HG03139 (cell line): ENCODE data around the gene BNIP3.
"Not testable (repeated sequence)": the region's sequence is repeated elsewhere in the genome, so short reads cannot be mapped to it uniquely, and the experiment has no call there.

Source experiments
- ATAC-seq: cut with Tn5 transposase; IDR thresholded peaks from one replicate; pipeline ENCODE4 v1.9.1; 2021; ENCODE audit not compliant: unreplicated experiment

BNIP3 gene

GRCh38 chr10:131955591-131956340, 26.0 kb downstream of the BNIP3 start:
- no peak for ATAC-seq

GRCh38 chr10:131954356-131954965, 27.3 kb downstream of the BNIP3 start:
- ATAC-seq, result no peak

- not testable (repeated sequence) for ATAC-seq
These were observed 31.8 kb downstream of the BNIP3 start for GRCh38 chr10:131949908-131950307.

GRCh38 chr10:131949041-131949862, 32.5 kb downstream of the BNIP3 start:
- ATAC-seq, result no peak

- ATAC-seq, result no peak
These were observed 33.2 kb downstream of the BNIP3 start for GRCh38 chr10:131948501-131948900.

- no peak for ATAC-seq
These were observed 33.9 kb downstream of the BNIP3 start for GRCh38 chr10:131947631-131948347.

GRCh38 chr10:131946880-131947279, 34.8 kb downstream of the BNIP3 start:
- ATAC-seq, result no peak

GRCh38 chr10:131946321-131946751, 35.4 kb downstream of the BNIP3 start:
- ATAC-seq, result no peak

- no peak for ATAC-seq
These were observed 36.6 kb downstream of the BNIP3 start for GRCh38 chr10:131944976-131945695.

GRCh38 chr10:131944412-131944811, 37.3 kb downstream of the BNIP3 start:
- ATAC-seq, result no peak

- ATAC-seq, result no peak
These were observed 38.5 kb downstream of the BNIP3 start for GRCh38 chr10:131943021-131943814.

GRCh38 chr10:131942455-131942854, 39.3 kb downstream of the BNIP3 start:
- no peak for ATAC-seq

GRCh38 chr10:131938681-131939080, 43.0 kb downstream of the BNIP3 start:
- no peak for ATAC-seq

- no peak for ATAC-seq
These were observed 43.9 kb downstream of the BNIP3 start for GRCh38 chr10:131937836-131938235.

GRCh38 chr10:131936736-131937135, 45.0 kb downstream of the BNIP3 start:
- no peak for ATAC-seq

GRCh38 chr10:131936294-131936693, 45.4 kb downstream of the BNIP3 start:
- no peak for ATAC-seq

- ATAC-seq, result no peak
These were observed 46.5 kb downstream of the BNIP3 start for GRCh38 chr10:131935260-131935659.

- ATAC-seq, result no peak
These were observed 47.0 kb downstream of the BNIP3 start for GRCh38 chr10:131934769-131935168.

GRCh38 chr10:131933696-131934086, 48.0 kb downstream of the BNIP3 start:
- no peak for ATAC-seq
